ENCODE measurements around the gene MYOM1.

GRCh38 chr18:3140342-3140741, 79.4 kb downstream of the MYOM1 start:
- no peak for TF ChIP-seq POLR2A (IDR thresholded peaks at IDR 0.05)
- no peak for TF ChIP-seq CTCF (IDR thresholded peaks at IDR 0.05 in 8 of 11, conservative IDR thresholded peaks at IDR 0.05 in 3 of 11)
- TF ChIP-seq POLR2AphosphoS5 (IDR thresholded peaks at IDR 0.05), result no peak

Measured in spleen (tissue), 7 donors.